Effector memory CD4-positive, alpha-beta T cell (primary cell): Measurements from ENCODE around the gene IGSF21.

ENCODE experiments used
- DNase-seq, 3 donors: peaks; one replicate each; pipeline ENCODE4 v3.0.0-alpha.2; 2020
- H3K27ac ChIP-seq: 2 replicates; pipeline ENCODE4 v1.7.0; 2013; ENCODE audit warnings: mild to moderate bottlenecking, low read length, moderate library complexity; ENCODE audit not compliant: insufficient read depth, poor library complexity, severe bottlenecking
- H3K27me3 ChIP-seq: replicated peaks from 2 replicates; pipeline ENCODE4 v1.7.0; 2013; ENCODE audit warnings: mild to moderate bottlenecking, low read length; ENCODE audit not compliant: insufficient read depth, control insufficient read depth, poor library complexity, severe bottlenecking
- H3K36me3 ChIP-seq: 2 replicates; pipeline ENCODE4 v1.7.0; 2013; ENCODE audit warnings: mild to moderate bottlenecking, low read length, moderate library complexity; ENCODE audit not compliant: control insufficient read depth, insufficient read depth
- H3K4me1 ChIP-seq: 2 replicates; pipeline ENCODE4 v1.7.0; 2013; ENCODE audit warnings: low read length, mild to moderate bottlenecking; ENCODE audit not compliant: control insufficient read depth, insufficient read depth, poor library complexity, severe bottlenecking
- H3K4me3 ChIP-seq: 2 replicates; pipeline ENCODE4 v1.7.0; 2013; ENCODE audit warnings: low read length, low read depth, mild to moderate bottlenecking; ENCODE audit not compliant: insufficient read depth, poor library complexity, severe bottlenecking
- H3K9me3 ChIP-seq: 2 replicates; pipeline ENCODE4 v1.7.0; 2013; ENCODE audit warnings: mild to moderate bottlenecking, low read length, moderate library complexity; ENCODE audit not compliant: control insufficient read depth

The IGSF21 gene

GRCh38 chr1:18341291-18342069, 233.9 kb downstream of the IGSF21 start:
- Histone ChIP-seq H3K27me3 (no peaks in the 10 kb centered on the region), H3K9me3 (no peaks in the 10 kb centered on the region), H3K27ac (no peak overlapping the region), H3K4me1 (no peaks in the 10 kb centered on the region), H3K4me3 (no peak overlapping the region), H3K36me3 (no peaks in the 10 kb centered on the region)
- no peak for DNase-seq

GRCh38 chr1:18342744-18343143, 235.1 kb downstream of the IGSF21 start:
- no peak for DNase-seq
- H3K4me1 ChIP-seq: no peaks in the 10 kb centered on the region
- no peaks in the 10 kb centered on the region for H3K27me3 ChIP-seq

GRCh38 chr1:18343581-18343980, 236.0 kb downstream of the IGSF21 start:
- no peak overlapping the region for H3K27ac ChIP-seq
- H3K9me3 ChIP-seq: no peaks in the 10 kb centered on the region
- H3K4me3 ChIP-seq: no peak overlapping the region
- no peak for DNase-seq
- no peaks in the 10 kb centered on the region for H3K27me3 ChIP-seq
- no peaks in the 10 kb centered on the region for H3K4me1 ChIP-seq
- H3K36me3 ChIP-seq: no peaks in the 10 kb centered on the region

More at GRCh38 chr1:18342744-18343143, 235.1 kb downstream of the IGSF21 start:
- no peaks in the 10 kb centered on the region for H3K36me3 ChIP-seq
- no peak overlapping the region for H3K4me3 ChIP-seq
- no peak overlapping the region for H3K27ac ChIP-seq
- no peaks in the 10 kb centered on the region for H3K9me3 ChIP-seq

- Histone ChIP-seq H3K9me3 (no peaks in the 10 kb centered on the region), H3K27ac (no peak overlapping the region), H3K4me1 (no peaks in the 10 kb centered on the region), H3K4me3 (no peak overlapping the region), H3K36me3 (no peaks in the 10 kb centered on the region), H3K27me3 (no peaks in the 10 kb centered on the region)
- no peak for DNase-seq
Observed at GRCh38 chr1:18344755-18345154, 237.2 kb downstream of the IGSF21 start.

- Histone ChIP-seq H3K9me3 (no peaks in the 10 kb centered on the region), H3K4me1 (no peaks in the 10 kb centered on the region), H3K27me3 (no peaks in the 10 kb centered on the region), H3K27ac (no peak overlapping the region), H3K4me3 (no peak overlapping the region), H3K36me3 (no peaks in the 10 kb centered on the region)
- DNase-seq: no peak
Observed at GRCh38 chr1:18347559-18347958, 240.0 kb downstream of the IGSF21 start.

GRCh38 chr1:18348354-18348753, 240.8 kb downstream of the IGSF21 start:
- H3K27me3 ChIP-seq: no peaks in the 10 kb centered on the region

GRCh38 chr1:18350747-18351146, 243.1 kb downstream of the IGSF21 start:
- Histone ChIP-seq H3K27me3 (no peaks in the 10 kb centered on the region), H3K9me3 (no peaks in the 10 kb centered on the region), H3K4me3 (no peak overlapping the region), H3K36me3 (no peaks in the 10 kb centered on the region), H3K27ac (no peak overlapping the region), H3K4me1 (no peaks in the 10 kb centered on the region)
- DNase-seq: no peak

More at GRCh38 chr1:18348354-18348753, 240.8 kb downstream of the IGSF21 start:
- Histone ChIP-seq H3K27ac (no peak overlapping the region), H3K36me3 (no peaks in the 10 kb centered on the region), H3K4me1 (no peaks in the 10 kb centered on the region), H3K9me3 (no peaks in the 10 kb centered on the region), H3K4me3 (no peak overlapping the region)
- no peak for DNase-seq

GRCh38 chr1:18351735-18352134, 244.1 kb downstream of the IGSF21 start:
- H3K4me3 ChIP-seq: no peak overlapping the region
- H3K27ac ChIP-seq: no peak overlapping the region
- H3K9me3 ChIP-seq: no peaks in the 10 kb centered on the region
- H3K27me3 ChIP-seq: no peaks in the 10 kb centered on the region
- no peaks in the 10 kb centered on the region for H3K36me3 ChIP-seq
- no peaks in the 10 kb centered on the region for H3K4me1 ChIP-seq
- DNase-seq: no peak

- H3K27ac ChIP-seq: no peak overlapping the region
- DNase-seq: no peak
- H3K27me3 ChIP-seq: no peaks in the 10 kb centered on the region
- H3K9me3 ChIP-seq: no peaks in the 10 kb centered on the region
- no peaks in the 10 kb centered on the region for H3K4me1 ChIP-seq
- H3K4me3 ChIP-seq: no peak overlapping the region
- H3K36me3 ChIP-seq: no peaks in the 10 kb centered on the region
Observed at GRCh38 chr1:18352636-18353265, 245.2 kb downstream of the IGSF21 start.

- Histone ChIP-seq H3K36me3 (no peaks in the 10 kb centered on the region), H3K4me1 (no peaks in the 10 kb centered on the region), H3K4me3 (no peak overlapping the region), H3K27ac (no peak overlapping the region), H3K27me3 (no peaks in the 10 kb centered on the region), H3K9me3 (no peaks in the 10 kb centered on the region)
- no peak for DNase-seq
Observed at GRCh38 chr1:18353528-18353927, 245.9 kb downstream of the IGSF21 start.
